Peyer's patch (tissue), 4 donors: ENCODE results near the gene RAD50. TPM values are rescaled to one million over a fixed set of nuclear protein-coding genes. Genes with fewer than 3 reads are reported as not detected.

Experiments used
- DNase-seq, 3 donors: peaks; one replicate each; pipeline ENCODE4 v3.0.0-alpha.2; 2017 to 2019
- H3K27ac ChIP-seq, 4 donors: fragments of 200-600 bp; sonication (generic); one replicate each; pipeline ENCODE4 v1.5.1; 2016 to 2019
- H3K27me3 ChIP-seq, 2 donors: fragments of 200-600 bp; sonication (generic); one replicate each; pipeline ENCODE4 v1.5.1; 2019
- H3K36me3 ChIP-seq, 3 donors: fragments of 200-600 bp; sonication (generic); one replicate each; pipeline ENCODE4 v1.5.1; 2016 to 2019
- H3K4me1 ChIP-seq, 4 donors: fragments of 200-600 bp; sonication (generic); one replicate each; pipeline ENCODE4 v1.5.1; 2016 to 2019
- H3K4me3 ChIP-seq, 4 donors: fragments of 200-600 bp; sonication (generic); 1 replicate in 3 of 4; 2 replicates in 1 of 4; pipeline ENCODE4 v1.5.1; 2016 to 2019; ENCODE audit warnings: mild to moderate bottlenecking in 1 of 4
- H3K9me3 ChIP-seq, 4 donors: fragments of 200-600 bp; sonication (generic); one replicate each; pipeline ENCODE4 v1.5.1; 2016 to 2019; ENCODE audit warnings: mild to moderate bottlenecking in 1 of 4
- CTCF ChIP-seq, 6 experiments: fragments of 450-650 bp in 4 of 6; fragments of 200-600 bp in 2 of 6; sonication (generic) in 1 of 6; IDR thresholded peaks; one replicate each; pipeline ENCODE4 v1.5.1; 2017 to 2019; ENCODE audit warnings: antibody characterized with exemption in 6 of 6, mild to moderate bottlenecking in 3 of 6, moderate library complexity in 1 of 6
- POLR2A ChIP-seq, 2 donors: fragments of 450-650 bp; IDR thresholded peaks; one replicate each; pipeline ENCODE4 v1.5.1; 2017; ENCODE audit warnings: antibody characterized with exemption in 2 of 2, mild to moderate bottlenecking in 2 of 2, moderate library complexity in 2 of 2
- total RNA-seq, 4 donors: library from RNA; depleted of rRNA; stranded (reverse); fragments of >200 nt; gene quantifications; one replicate each; pipeline ENCODE4 v1.1.0, GENCODE V29; 2016

Gene RAD50
- total RNA-seq, 4 donors from 2014 or later, result 47.5 to 102 (median 54.3) TPM

GRCh38 chr5:132648355-132648754 is 91.6 kb downstream of the RAD50 start:
- no peaks in the 10 kb centered on the region for H3K27me3 ChIP-seq
- H3K9me3 ChIP-seq, result no peaks in the 10 kb centered on the region
- H3K4me3 ChIP-seq, result no peak overlapping the region
- no peak for DNase-seq
- TF ChIP-seq CTCF (IDR thresholded peaks at IDR 0.05) (no peak), POLR2A (IDR thresholded peaks at IDR 0.05) (no peak)
- peaks cover 0 to 1% (median 0%) of the 10 kb centered on the region in 3 donors for H3K36me3 ChIP-seq
- H3K27ac ChIP-seq, result no peak overlapping the region
- no peaks in the 10 kb centered on the region for H3K4me1 ChIP-seq

GRCh38 chr5:132651838-132652469 is 95.2 kb downstream of the RAD50 start:
- DNase-seq, result no peak

GRCh38 chr5:132653716-132654115 is 96.9 kb downstream of the RAD50 start:
- DNase-seq, result no peak
- no peaks in the 10 kb centered on the region for H3K36me3 ChIP-seq
- peaks cover 0 to 11% (median 3%) of the 10 kb centered on the region in 4 donors for H3K4me1 ChIP-seq
- H3K27ac ChIP-seq, result no peak overlapping the region
- TF ChIP-seq CTCF (IDR thresholded peaks at IDR 0.05) (no peak), POLR2A (IDR thresholded peaks at IDR 0.05) (no peak)
- peaks cover 0 to 5% of the 10 kb centered on the region in 2 donors for H3K27me3 ChIP-seq
- H3K9me3 ChIP-seq, result no peaks in the 10 kb centered on the region
- no peak overlapping the region for H3K4me3 ChIP-seq

More at GRCh38 chr5:132651838-132652469, 95.2 kb downstream of the RAD50 start:
- no peaks in the 10 kb centered on the region for H3K36me3 ChIP-seq
- H3K4me1 ChIP-seq, result peaks cover 0 to 11% (median 3%) of the 10 kb centered on the region in 4 donors
- no peak overlapping the region for H3K27ac ChIP-seq
- H3K9me3 ChIP-seq, result no peaks in the 10 kb centered on the region
- no peak overlapping the region for H3K4me3 ChIP-seq
- TF ChIP-seq CTCF (IDR thresholded peaks at IDR 0.05) (no peak), POLR2A (IDR thresholded peaks at IDR 0.05) (no peak)
- H3K27me3 ChIP-seq, result peaks cover 0 to 5% of the 10 kb centered on the region in 2 donors

DNA sequence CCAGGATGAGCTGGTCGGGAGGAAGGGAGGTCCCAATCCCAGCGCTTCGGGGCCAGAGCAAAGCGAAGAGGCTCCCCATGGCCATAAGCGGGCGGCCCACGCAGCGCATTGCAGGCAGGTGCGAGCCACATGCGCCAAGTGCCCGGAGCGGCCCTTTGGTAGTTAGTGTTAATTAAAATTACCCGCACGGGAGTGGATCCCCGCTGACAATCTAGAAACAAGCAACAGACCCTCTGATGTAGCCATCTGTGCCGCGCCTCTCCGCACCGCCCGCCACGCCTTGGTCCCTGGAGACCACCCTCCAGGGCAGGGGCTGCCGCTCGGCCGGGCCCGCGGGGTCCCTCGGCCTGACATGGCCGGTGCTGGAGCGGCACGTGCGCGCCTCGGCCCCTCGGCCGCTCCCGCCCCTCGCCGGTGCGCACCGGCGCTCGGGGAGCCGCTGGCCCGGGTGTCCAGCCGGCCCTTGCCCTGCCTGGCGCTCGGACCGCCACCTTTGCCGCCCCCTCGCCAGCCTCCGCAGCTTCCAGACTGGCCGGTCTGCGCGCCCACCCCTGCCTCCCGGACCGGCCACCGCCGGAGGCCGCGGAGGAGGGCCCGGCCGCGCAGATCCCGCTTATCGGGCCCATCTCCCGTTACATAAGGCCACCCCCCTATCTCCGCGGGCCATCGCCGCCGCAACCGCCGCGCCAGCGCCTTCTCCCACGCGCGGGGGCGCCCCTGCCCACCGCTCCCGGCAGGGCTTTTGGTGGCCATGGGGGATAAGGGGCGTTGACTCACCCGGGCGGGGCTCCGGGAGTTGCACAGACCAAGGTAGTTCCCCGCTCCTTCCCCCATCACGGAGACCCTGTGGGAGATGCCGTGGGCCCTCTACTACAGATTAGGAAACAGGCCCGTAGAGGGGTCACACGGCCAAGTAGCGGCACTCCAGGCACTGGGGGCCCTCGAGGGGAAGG is 99.3 kb downstream of the RAD50 start:
- no peaks in the 10 kb centered on the region for H3K9me3 ChIP-seq
- H3K4me1 ChIP-seq, result peaks cover 0 to 11% (median 3%) of the 10 kb centered on the region in 4 donors
- H3K36me3 ChIP-seq, result no peaks in the 10 kb centered on the region
- H3K4me3 ChIP-seq, result peak overlapping the region; percentile 20 to 53 (median 38)
- H3K27ac ChIP-seq, result no peak overlapping the region
- H3K27me3 ChIP-seq, result peaks cover 0 to 5% of the 10 kb centered on the region in 2 donors
- TF ChIP-seq POLR2A (IDR thresholded peaks at IDR 0.05), result no peak
- peak in 2 of 6 experiments; percentile 3 to 5 for TF ChIP-seq CTCF (IDR thresholded peaks at IDR 0.05)
- no peak for DNase-seq

- DNase-seq, result no peak
- Histone ChIP-seq H3K27ac (no peak overlapping the region), H3K4me3 (peak overlapping the region in 2 of 4 donors; percentile 37 to 40), H3K4me1 (peaks cover 0 to 11% (median 3%) of the 10 kb centered on the region in 4 donors), H3K36me3 (no peaks in the 10 kb centered on the region), H3K27me3 (peaks cover 0 to 5% of the 10 kb centered on the region in 2 donors), H3K9me3 (no peaks in the 10 kb centered on the region)
- TF ChIP-seq CTCF (IDR thresholded peaks at IDR 0.05) (no peak), POLR2A (IDR thresholded peaks at IDR 0.05) (no peak)
These were observed 100.1 kb downstream of the RAD50 start for GRCh38 chr5:132656774-132657355.
